HEK293 (cell line): ENCODE measurements around the gene CLDN18.

Experiments
- CTCF ChIA-PET: fragments of 350-600 bp; formaldehyde crosslinking; extraction: SDS; loops from one replicate; lab custom pipeline; 2021; ENCODE audit warnings: antibody characterized with exemption; lab: Yijun Ruan, JAX
- POLR2A ChIA-PET: fragments of 300-600 bp; formaldehyde crosslinking; extraction: SDS; loops from one replicate; lab custom pipeline; 2020; ENCODE audit warnings: antibody characterized with exemption, inconsistent platforms; lab: Yijun Ruan, JAX
- H3K27ac ChIP-seq: fragments of 200-500 bp; sonication (Bioruptor generic); 2 replicates; pipeline ENCODE4 v1.5.1; 2014; ENCODE audit warnings: low read depth, low read length, control low read depth, inconsistent platforms; ENCODE audit errors: extremely low read depth
- H3K36me3 ChIP-seq, 2 experiments: fragments of 200-500 bp in 1 of 2; sonication (Bioruptor generic) in 1 of 2; 1 replicate in 1 of 2; 2 replicates in 1 of 2; pipeline ENCODE4 v1.5.1; 2014 to 2017; ENCODE audit warnings: inconsistent platforms in 2 of 2, low read length in 2 of 2; ENCODE audit not compliant: control insufficient read depth in 2 of 2, insufficient read depth in 1 of 2
- H3K4me1 ChIP-seq: fragments of 200-500 bp; sonication (Bioruptor generic); 2 replicates; pipeline ENCODE4 v1.5.1; 2014; ENCODE audit warnings: mild to moderate bottlenecking, low read length, inconsistent platforms; ENCODE audit not compliant: control insufficient read depth, insufficient read depth
- H3K4me3 ChIP-seq: 2 replicates; pipeline ENCODE4 v1.5.1; 2011; ENCODE audit warnings: low read depth, mild to moderate bottlenecking, control low read depth, low read length, moderate library complexity
- H3K9me3 ChIP-seq: fragments of 200-500 bp; sonication (Bioruptor generic); 2 replicates; pipeline ENCODE4 v1.5.1; 2014; ENCODE audit warnings: low read depth, low read length, inconsistent platforms; ENCODE audit not compliant: control insufficient read depth, insufficient read depth
- BCL11A ChIP-seq: fragments of 450-650 bp; formaldehyde crosslinking; IDR thresholded peaks from 2 replicates; pipeline ENCODE4 v1.5.1; 2016; ENCODE audit warnings: low read depth, missing biosample characterization, missing genetic modification characterization
- KLF10 ChIP-seq: fragments of 450-650 bp; IDR thresholded peaks from 2 replicates; pipeline ENCODE4 v1.5.1; 2018; ENCODE audit warnings: missing biosample characterization, mild to moderate bottlenecking, missing genetic modification characterization
- KLF8 ChIP-seq: fragments of 450-650 bp; formaldehyde crosslinking; IDR thresholded peaks from 2 replicates; pipeline ENCODE4 v1.5.1; 2016; ENCODE audit warnings: missing biosample characterization, missing genetic modification characterization
- OVOL3 ChIP-seq: fragments of 450-650 bp; formaldehyde crosslinking; IDR thresholded peaks from 2 replicates; pipeline ENCODE4 v1.5.1; 2016; ENCODE audit warnings: missing biosample characterization, missing genetic modification characterization
- PRDM1 ChIP-seq: fragments of 450-650 bp; formaldehyde crosslinking; IDR thresholded peaks from 2 replicates; pipeline ENCODE4; 2016; ENCODE audit warnings: missing biosample characterization, missing genetic modification characterization
- SETDB1 ChIP-seq: IDR thresholded peaks from one replicate; pipeline ENCODE4 v1.6.1; 2017; ENCODE audit warnings: mild to moderate bottlenecking, low read length, moderate library complexity, mixed read lengths; ENCODE audit not compliant: insufficient read length
- SP7 ChIP-seq: fragments of 450-650 bp; formaldehyde crosslinking; IDR thresholded peaks from 2 replicates; pipeline ENCODE4 v1.5.1; 2016; ENCODE audit warnings: missing biosample characterization, missing genetic modification characterization
- ZBTB21 ChIP-seq: fragments of 450-650 bp; formaldehyde crosslinking; IDR thresholded peaks from 2 replicates; pipeline ENCODE4 v1.5.1; 2017; ENCODE audit warnings: missing biosample characterization, missing genetic modification characterization
- ZNF140 ChIP-seq: fragments of 450-650 bp; formaldehyde crosslinking; IDR thresholded peaks from 2 replicates; pipeline ENCODE4 v1.5.1; 2016; ENCODE audit warnings: missing biosample characterization, missing genetic modification characterization
- ZNF146 ChIP-seq: fragments of 450-650 bp; formaldehyde crosslinking; IDR thresholded peaks from 2 replicates; pipeline ENCODE4 v1.5.1; 2016; ENCODE audit warnings: missing biosample characterization, missing genetic modification characterization
- ZNF157 ChIP-seq: fragments of 450-650 bp; formaldehyde crosslinking; IDR thresholded peaks from 2 replicates; pipeline ENCODE4 v1.5.1; 2016; ENCODE audit warnings: missing biosample characterization, missing genetic modification characterization
- ZNF16 ChIP-seq: fragments of 450-650 bp; formaldehyde crosslinking; IDR thresholded peaks from 2 replicates; pipeline ENCODE4 v1.5.1; 2016; ENCODE audit warnings: low read depth, missing biosample characterization, missing genetic modification characterization
- ZNF169 ChIP-seq: fragments of 450-650 bp; formaldehyde crosslinking; IDR thresholded peaks from 2 replicates; pipeline ENCODE4 v1.5.1; 2016; ENCODE audit warnings: missing biosample characterization, missing genetic modification characterization
- ZNF211 ChIP-seq: fragments of 450-650 bp; formaldehyde crosslinking; IDR thresholded peaks from 2 replicates; pipeline ENCODE4 v1.5.1; 2016; ENCODE audit warnings: low read depth, missing biosample characterization, missing genetic modification characterization
- ZNF266 ChIP-seq: fragments of 450-650 bp; formaldehyde crosslinking; IDR thresholded peaks from 2 replicates; pipeline ENCODE4 v1.5.1; 2016; ENCODE audit warnings: missing biosample characterization, missing genetic modification characterization, low read depth
- ZNF335 ChIP-seq: fragments of 450-650 bp; formaldehyde crosslinking; conservative IDR thresholded peaks from 2 replicates; pipeline ENCODE4 v1.5.1; 2016; ENCODE audit warnings: missing biosample characterization, missing genetic modification characterization
- ZNF404 ChIP-seq: fragments of 450-650 bp; formaldehyde crosslinking; IDR thresholded peaks from 2 replicates; pipeline ENCODE4 v1.5.1; 2017; ENCODE audit warnings: missing biosample characterization, missing genetic modification characterization
- ZNF426 ChIP-seq: fragments of 450-650 bp; formaldehyde crosslinking; IDR thresholded peaks from 2 replicates; pipeline ENCODE4 v1.5.1; 2017; ENCODE audit warnings: missing biosample characterization, missing genetic modification characterization, mild to moderate bottlenecking, inconsistent platforms, moderate library complexity
- ZNF521 ChIP-seq: fragments of 450-650 bp; formaldehyde crosslinking; IDR thresholded peaks from 2 replicates; pipeline ENCODE4 v1.5.1; 2017; ENCODE audit warnings: missing biosample characterization, mild to moderate bottlenecking, missing genetic modification characterization
- ZNF610 ChIP-seq: fragments of 450-650 bp; formaldehyde crosslinking; IDR thresholded peaks from 2 replicates; pipeline ENCODE4 v1.5.1; 2016; ENCODE audit warnings: missing biosample characterization, missing genetic modification characterization, borderline replicate concordance
- ZNF707 ChIP-seq: fragments of 450-650 bp; formaldehyde crosslinking; IDR thresholded peaks from 2 replicates; pipeline ENCODE4 v1.5.1; 2016; ENCODE audit warnings: missing biosample characterization, missing genetic modification characterization
- ZNF837 ChIP-seq: fragments of 450-650 bp; formaldehyde crosslinking; IDR thresholded peaks from 2 replicates; pipeline ENCODE4 v1.5.1; 2016; ENCODE audit warnings: missing biosample characterization, missing genetic modification characterization
- TF ChIP-seq, protein P1 (sequence below): fragments of 450-650 bp; formaldehyde crosslinking; IDR thresholded peaks from 2 replicates; pipeline ENCODE4 v1.5.1; 2016; ENCODE audit warnings: missing biosample characterization, missing genetic modification characterization
- TF ChIP-seq, protein P2 (sequence below): fragments of 450-650 bp; formaldehyde crosslinking; IDR thresholded peaks from 2 replicates; pipeline ENCODE4 v1.5.1; 2016; ENCODE audit warnings: missing biosample characterization, missing genetic modification characterization, low read depth

CLDN18 gene

DNA sequence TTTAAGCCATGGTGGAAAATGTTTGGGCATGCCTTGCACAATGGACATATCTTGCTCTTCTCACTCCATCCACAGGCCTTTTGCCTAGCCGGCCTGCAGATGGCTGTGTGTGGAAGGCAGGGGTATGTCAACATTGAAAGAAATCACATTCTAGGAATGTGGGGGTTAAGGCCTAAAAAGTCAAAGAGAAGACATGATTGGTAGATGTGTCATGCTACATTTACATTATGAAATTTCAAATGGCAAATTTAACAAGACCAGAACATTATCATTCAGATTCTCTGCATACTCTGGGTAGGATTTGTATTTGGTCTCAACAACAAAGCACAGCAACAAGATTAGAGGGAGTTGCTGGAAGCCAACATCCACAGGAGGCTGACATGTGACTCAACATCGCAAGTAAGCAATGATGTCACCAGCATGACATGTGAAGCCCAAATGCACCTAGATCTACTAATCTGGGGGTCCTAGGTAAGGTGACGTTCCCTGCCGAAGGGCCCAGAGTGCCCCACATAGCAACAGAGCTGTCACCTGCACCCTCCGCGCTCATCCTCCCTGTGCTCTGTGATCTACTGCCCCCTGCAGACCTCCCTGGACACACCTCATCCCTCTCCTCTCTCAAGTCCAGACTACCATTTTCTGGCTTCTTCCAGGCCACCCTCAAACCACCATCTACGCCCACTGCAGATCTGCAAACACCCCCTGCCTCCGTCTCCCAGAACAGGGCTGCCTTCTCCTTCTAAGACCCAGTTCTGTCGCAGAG, 39.4 kb downstream of the CLDN18 start:
- H3K4me1 ChIP-seq, result no peaks in the 10 kb centered on the region
- H3K27ac ChIP-seq, result no peak overlapping the region
- TF ChIP-seq PRDM1 (tag by site-specific recombination), result no peak
- TF ChIP-seq ZNF335 (tag by site-specific recombination), result peak; percentile 35; the same call in 1 of the 2 replicates
- TF ChIP-seq OVOL3 (tag by site-specific recombination), result no peak
- TF ChIP-seq KLF8, result no peak
- no peak for TF ChIP-seq ZNF837 (tag by site-specific recombination)
- TF ChIP-seq ZNF266, result no peak
- no peak for TF ChIP-seq ZNF211 (tag by site-specific recombination)
- TF ChIP-seq ZNF146 (tag by site-specific recombination), result no peak
- TF ChIP-seq ZNF404 (tag by site-specific recombination), result no peak
- no peak for TF ChIP-seq ZNF140
- TF ChIP-seq ZNF169 (tag by site-specific recombination), result no peak
- TF ChIP-seq SP7 (tag by site-specific recombination), result no peak
- TF ChIP-seq ZNF16 (tag by site-specific recombination), result no peak
- TF ChIP-seq ZBTB21 (tag by site-specific recombination), result peak; percentile 61
- TF ChIP-seq ZNF521 (tag by site-specific recombination), result no peak
- no peak for TF ChIP-seq ZNF426 (tag by site-specific recombination)
- TF ChIP-seq, protein P1, sequence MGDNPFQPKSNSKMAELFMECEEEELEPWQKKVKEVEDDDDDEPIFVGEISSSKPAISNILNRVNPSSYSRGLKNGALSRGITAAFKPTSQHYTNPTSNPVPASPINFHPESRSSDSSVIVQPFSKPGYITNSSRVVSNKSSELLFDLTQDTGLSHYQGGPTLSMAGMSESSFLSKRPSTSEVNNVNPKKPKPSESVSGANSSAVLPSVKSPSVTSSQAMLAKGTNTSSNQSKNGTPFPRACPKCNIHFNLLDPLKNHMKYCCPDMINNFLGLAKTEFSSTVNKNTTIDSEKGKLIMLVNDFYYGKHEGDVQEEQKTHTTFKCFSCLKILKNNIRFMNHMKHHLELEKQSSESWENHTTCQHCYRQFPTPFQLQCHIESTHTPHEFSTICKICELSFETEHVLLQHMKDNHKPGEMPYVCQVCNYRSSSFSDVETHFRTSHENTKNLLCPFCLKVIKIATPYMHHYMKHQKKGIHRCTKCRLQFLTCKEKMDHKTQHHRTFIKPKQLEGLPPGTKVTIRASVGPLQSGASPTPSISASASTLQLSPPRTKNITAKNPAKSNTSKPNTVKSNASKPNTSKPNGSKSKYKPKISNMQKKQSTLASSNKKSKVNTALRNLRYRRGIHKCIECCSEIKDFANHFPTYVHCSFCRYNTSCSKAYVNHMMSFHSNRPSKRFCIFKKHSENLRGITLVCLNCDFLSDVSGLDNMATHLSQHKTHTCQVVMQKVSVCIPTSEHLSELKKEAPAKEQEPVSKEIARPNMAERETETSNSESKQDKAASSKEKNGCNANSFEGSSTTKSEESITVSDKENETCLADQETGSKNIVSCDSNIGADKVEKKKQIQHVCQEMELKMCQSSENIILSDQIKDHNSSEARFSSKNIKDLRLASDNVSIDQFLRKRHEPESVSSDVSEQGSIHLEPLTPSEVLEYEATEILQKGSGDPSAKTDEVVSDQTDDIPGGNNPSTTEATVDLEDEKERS (tag by site-specific recombination), result no peak
- TF ChIP-seq SETDB1, result no peak
- TF ChIP-seq, protein P2, sequence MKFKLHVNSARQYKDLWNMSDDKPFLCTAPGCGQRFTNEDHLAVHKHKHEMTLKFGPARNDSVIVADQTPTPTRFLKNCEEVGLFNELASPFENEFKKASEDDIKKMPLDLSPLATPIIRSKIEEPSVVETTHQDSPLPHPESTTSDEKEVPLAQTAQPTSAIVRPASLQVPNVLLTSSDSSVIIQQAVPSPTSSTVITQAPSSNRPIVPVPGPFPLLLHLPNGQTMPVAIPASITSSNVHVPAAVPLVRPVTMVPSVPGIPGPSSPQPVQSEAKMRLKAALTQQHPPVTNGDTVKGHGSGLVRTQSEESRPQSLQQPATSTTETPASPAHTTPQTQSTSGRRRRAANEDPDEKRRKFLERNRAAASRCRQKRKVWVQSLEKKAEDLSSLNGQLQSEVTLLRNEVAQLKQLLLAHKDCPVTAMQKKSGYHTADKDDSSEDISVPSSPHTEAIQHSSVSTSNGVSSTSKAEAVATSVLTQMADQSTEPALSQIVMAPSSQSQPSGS, result 0 out of 2 replicates have a peak, but pooled peaks have one; percentile 8
- no peak for TF ChIP-seq KLF10 (tag by site-specific recombination)
- TF ChIP-seq BCL11A (tag by site-specific recombination), result no peak
- TF ChIP-seq ZNF707 (tag by site-specific recombination), result no peak
- no peak for TF ChIP-seq ZNF157 (tag by site-specific recombination)
- no peak for TF ChIP-seq ZNF610
- no peaks in the 10 kb centered on the region for H3K9me3 ChIP-seq
- ChIA-PET CTCF (interaction anchor here (0.9 kb wide), 1 partner anchor 98 kb away, joined by 3 read pairs; no protein-coding TSS in a partner anchor), POLR2A (no interaction called here)
- peaks cover 0 to 35% of the 10 kb centered on the region in 2 experiments; a peak in 2 of 3 replicates for H3K36me3 ChIP-seq
- no peak overlapping the region for H3K4me3 ChIP-seq
